ENCODE data around the gene SUFU.
"Not testable (repeated sequence)": the region's sequence is repeated elsewhere in the genome, so short reads cannot be mapped to it uniquely, and the experiment has no call there.

Gene SUFU

GRCh38 chr10:102660888-102661657 is 157.3 kb downstream of the SUFU start:
- no peak for DNase-seq (ENCODE audit: low read depth)
- no peak for TF ChIP-seq CTCF (IDR thresholded peaks at IDR 0.05; ENCODE audit: low read depth, low read length, missing control alignments)
- H3K4me3 ChIP-seq (ENCODE audit: low read depth, low read length), result no peak overlapping the region; the same call in 1 of the 2 replicates

GRCh38 chr10:102661658-102662028 is 157.9 kb downstream of the SUFU start:
- TF ChIP-seq CTCF (IDR thresholded peaks at IDR 0.05; ENCODE audit: low read depth, low read length, missing control alignments), result no peak
- no peak overlapping the region for H3K4me3 ChIP-seq (ENCODE audit: low read depth, low read length)
- no peak for DNase-seq (ENCODE audit: low read depth)

- no peak for DNase-seq (ENCODE audit: low read depth)
- H3K4me3 ChIP-seq (ENCODE audit: low read depth, low read length), result no peak overlapping the region
- TF ChIP-seq CTCF (IDR thresholded peaks at IDR 0.05; ENCODE audit: low read depth, low read length, missing control alignments), result no peak
These were observed 162.2 kb downstream of the SUFU start for GRCh38 chr10:102665904-102666509.

- not testable (repeated sequence) for H3K4me3 ChIP-seq (ENCODE audit: low read depth, low read length); DNase-seq (ENCODE audit: low read depth)
These were observed 163.6 kb downstream of the SUFU start for GRCh38 chr10:102667411-102667810.

GRCh38 chr10:102668326-102669107 is 164.7 kb downstream of the SUFU start:
- no peak for DNase-seq (ENCODE audit: low read depth)
- no peak for TF ChIP-seq CTCF (IDR thresholded peaks at IDR 0.05; ENCODE audit: low read depth, low read length, missing control alignments)
- H3K4me3 ChIP-seq (ENCODE audit: low read depth, low read length), result no peak overlapping the region

GRCh38 chr10:102669206-102670064 is 165.7 kb downstream of the SUFU start:
- peak; percentile 44 for TF ChIP-seq CTCF (IDR thresholded peaks at IDR 0.05; ENCODE audit: low read depth, low read length, missing control alignments)
- no peak overlapping the region for H3K4me3 ChIP-seq (ENCODE audit: low read depth, low read length)
- DNase-seq (ENCODE audit: low read depth), result no peak

Measured in GM12864 (cell line).